Skeletal muscle satellite cell (primary cell): Measurements from ENCODE around the gene PLEKHA7.
"Not testable (repeated sequence)": the region's sequence is repeated elsewhere in the genome, so short reads cannot be mapped to it uniquely, and the experiment has no call there.

Experiments used
- H3K27me3 ChIP-seq: 2 replicates; pipeline ENCODE4 v1.7.0; 2013; ENCODE audit warnings: low read length; ENCODE audit not compliant: control insufficient read depth, insufficient read depth
- H3K36me3 ChIP-seq: 2 replicates; pipeline ENCODE4 v1.7.0; 2013; ENCODE audit warnings: mild to moderate bottlenecking, control low read depth, low read length; ENCODE audit not compliant: insufficient read depth
- H3K4me1 ChIP-seq: 2 replicates; pipeline ENCODE4 v1.7.0; 2013; ENCODE audit warnings: low read length; ENCODE audit not compliant: control insufficient read depth, insufficient read depth
- H3K4me2 ChIP-seq: 2 replicates; pipeline ENCODE4 v1.7.0; 2013; ENCODE audit warnings: mild to moderate bottlenecking, low read length
- H3K4me3 ChIP-seq: 2 replicates; pipeline ENCODE4 v1.7.0; 2013; ENCODE audit warnings: low read length
- H3K9ac ChIP-seq: 2 replicates; pipeline ENCODE4 v1.7.0; 2013; ENCODE audit warnings: mild to moderate bottlenecking, low read depth, low read length, moderate library complexity
- H3K9me3 ChIP-seq: replicated peaks from 2 replicates; pipeline ENCODE4 v1.7.0; 2013; ENCODE audit warnings: mild to moderate bottlenecking, control low read depth, low read length

PLEKHA7 gene

DNA sequence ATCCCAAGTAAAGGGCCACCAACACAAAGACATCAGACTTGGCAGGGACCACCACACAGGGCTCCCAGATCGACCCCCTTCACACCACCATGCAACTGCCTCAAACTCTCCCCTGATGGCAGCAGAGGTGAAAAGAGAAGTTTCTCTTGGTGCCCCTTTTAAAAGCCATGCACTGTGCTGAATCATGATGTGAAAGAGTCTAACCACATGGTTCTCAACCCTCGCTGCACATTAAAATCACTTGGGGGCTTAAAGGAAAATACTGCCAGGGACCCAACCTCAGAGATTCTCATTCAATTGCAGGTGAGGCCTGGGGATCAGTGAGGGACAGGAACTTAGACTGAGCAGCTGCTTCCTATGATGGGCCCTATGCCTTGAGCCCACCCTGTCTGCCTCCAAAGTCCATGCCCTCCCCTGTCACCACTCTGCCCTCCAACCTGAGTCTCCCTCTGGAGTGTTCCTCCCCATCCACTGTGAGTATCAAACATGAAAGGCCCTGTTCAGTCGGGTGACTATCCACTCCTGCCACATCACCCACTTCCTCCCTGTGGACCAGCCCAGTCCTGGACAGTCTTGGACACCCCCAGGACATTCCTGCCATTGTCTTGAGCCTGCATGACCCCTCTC, 40.8 kb downstream of the PLEKHA7 start:
- H3K9ac ChIP-seq, result no peak overlapping the region
- H3K4me2 ChIP-seq, result no peak overlapping the region
- no peaks in the 10 kb centered on the region for H3K27me3 ChIP-seq
- H3K4me1 ChIP-seq, result no peaks in the 10 kb centered on the region
- H3K4me3 ChIP-seq, result no peak overlapping the region
- H3K9me3 ChIP-seq, result no peaks in the 10 kb centered on the region
- H3K36me3 ChIP-seq, result no peaks in the 10 kb centered on the region

- Histone ChIP-seq H3K9me3 (no peaks in the 10 kb centered on the region), H3K9ac (no peak overlapping the region), H3K36me3 (no peaks in the 10 kb centered on the region), H3K4me2 (no peak overlapping the region), H3K27me3 (no peaks in the 10 kb centered on the region), H3K4me3 (no peak overlapping the region), H3K4me1 (no peaks in the 10 kb centered on the region)
Observed at GRCh38 chr11:16969010-16969999, 44.9 kb downstream of the PLEKHA7 start.

GRCh38 chr11:16968196-16968595, 46.0 kb downstream of the PLEKHA7 start:
- Histone ChIP-seq H3K27me3 (no peaks in the 10 kb centered on the region), H3K9ac (no peak overlapping the region), H3K4me2 (no peak overlapping the region), H3K9me3 (no peaks in the 10 kb centered on the region), H3K36me3 (no peaks in the 10 kb centered on the region), H3K4me1 (no peaks in the 10 kb centered on the region), H3K4me3 (no peak overlapping the region)

GRCh38 chr11:16966930-16967671, 47.1 kb downstream of the PLEKHA7 start:
- Histone ChIP-seq H3K4me1 (no peaks in the 10 kb centered on the region), H3K4me3 (no peak overlapping the region), H3K9me3 (no peaks in the 10 kb centered on the region), H3K27me3 (no peaks in the 10 kb centered on the region), H3K4me2 (no peak overlapping the region), H3K36me3 (no peaks in the 10 kb centered on the region), H3K9ac (no peak overlapping the region)

GRCh38 chr11:16964501-16964900, 49.7 kb downstream of the PLEKHA7 start:
- H3K27me3 ChIP-seq, result no peaks in the 10 kb centered on the region
- H3K36me3 ChIP-seq, result no peaks in the 10 kb centered on the region
- no peak overlapping the region for H3K9ac ChIP-seq
- H3K9me3 ChIP-seq, result no peaks in the 10 kb centered on the region
- no peak overlapping the region for H3K4me2 ChIP-seq
- no peaks in the 10 kb centered on the region for H3K4me1 ChIP-seq
- no peak overlapping the region for H3K4me3 ChIP-seq

DNA sequence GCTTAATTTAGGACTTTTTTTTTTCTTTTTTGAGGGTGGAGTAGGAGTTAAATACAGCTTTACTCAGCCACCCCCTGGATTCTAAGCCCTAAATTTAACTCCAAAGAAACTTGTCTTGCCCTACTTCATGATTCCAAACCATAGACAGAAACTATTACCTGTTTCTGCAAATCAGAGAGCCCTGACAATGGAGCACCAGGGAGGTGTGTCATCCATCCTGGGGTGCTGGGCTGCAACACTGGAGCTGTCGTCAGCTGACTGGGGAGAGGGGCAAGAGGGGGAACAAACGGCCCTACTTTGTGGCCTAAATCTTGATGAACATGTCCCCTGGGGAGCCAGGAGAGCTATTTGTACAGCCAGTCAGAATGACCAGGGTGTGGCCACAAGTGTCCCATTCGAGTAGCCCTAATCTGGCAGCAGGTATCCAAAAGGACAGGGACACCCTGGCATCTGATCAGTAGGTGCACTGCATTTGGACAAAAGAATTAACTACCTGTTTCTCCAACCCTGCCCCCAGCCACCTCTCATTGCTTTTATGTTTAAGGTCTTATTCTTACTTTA, 50.8 kb downstream of the PLEKHA7 start:
- H3K27me3 ChIP-seq, result no peaks in the 10 kb centered on the region
- no peaks in the 10 kb centered on the region for H3K36me3 ChIP-seq
- no peak overlapping the region for H3K9ac ChIP-seq
- no peak overlapping the region for H3K4me3 ChIP-seq
- H3K4me1 ChIP-seq, result no peaks in the 10 kb centered on the region
- H3K4me2 ChIP-seq, result no peak overlapping the region
- H3K9me3 ChIP-seq, result no peaks in the 10 kb centered on the region

DNA sequence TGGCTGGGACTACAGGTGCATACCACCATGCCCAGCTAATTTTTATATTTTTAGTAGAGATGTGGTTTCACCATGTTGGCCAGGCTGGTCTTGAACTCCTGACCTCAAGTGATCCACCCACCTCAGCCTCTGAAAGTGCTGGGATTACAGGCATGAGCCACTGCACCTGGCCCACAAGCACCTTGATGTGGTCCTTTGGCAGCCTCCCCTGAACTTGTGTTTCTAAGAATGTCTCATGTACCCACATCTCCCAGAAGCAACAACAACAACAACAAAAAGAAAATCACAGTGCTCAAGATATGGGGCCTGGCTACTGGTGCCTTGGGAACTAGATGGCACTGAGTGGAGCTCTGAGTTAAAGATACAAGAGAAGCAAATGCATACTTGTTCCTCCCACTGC, 51.6 kb downstream of the PLEKHA7 start:
- H3K9ac ChIP-seq, H3K27me3 ChIP-seq, H3K4me3 ChIP-seq, H3K4me2 ChIP-seq, H3K4me1 ChIP-seq, H3K36me3 ChIP-seq, H3K9me3 ChIP-seq: not testable (repeated sequence)

- Histone ChIP-seq H3K9me3 (no peaks in the 10 kb centered on the region), H3K36me3 (no peaks in the 10 kb centered on the region), H3K4me3 (no peak overlapping the region), H3K4me2 (no peak overlapping the region), H3K4me1 (no peaks in the 10 kb centered on the region), H3K9ac (no peak overlapping the region), H3K27me3 (no peaks in the 10 kb centered on the region)
Observed at GRCh38 chr11:16962146-16962545, 52.1 kb downstream of the PLEKHA7 start.

- H3K9me3 ChIP-seq, result no peaks in the 10 kb centered on the region
- no peaks in the 10 kb centered on the region for H3K36me3 ChIP-seq
- no peaks in the 10 kb centered on the region for H3K4me1 ChIP-seq
- no peaks in the 10 kb centered on the region for H3K27me3 ChIP-seq
- H3K4me3 ChIP-seq, result no peak overlapping the region
- H3K4me2 ChIP-seq, result no peak overlapping the region
- no peak overlapping the region for H3K9ac ChIP-seq
Observed at GRCh38 chr11:16960250-16960649, 54.0 kb downstream of the PLEKHA7 start.

GRCh38 chr11:16959602-16960001, 54.6 kb downstream of the PLEKHA7 start:
- H3K36me3 ChIP-seq, result no peaks in the 10 kb centered on the region
- H3K27me3 ChIP-seq, result no peaks in the 10 kb centered on the region
- H3K9me3 ChIP-seq, result no peaks in the 10 kb centered on the region
- H3K4me1 ChIP-seq, result no peaks in the 10 kb centered on the region
- no peak overlapping the region for H3K4me2 ChIP-seq
- no peak overlapping the region for H3K9ac ChIP-seq
- no peak overlapping the region for H3K4me3 ChIP-seq

DNA sequence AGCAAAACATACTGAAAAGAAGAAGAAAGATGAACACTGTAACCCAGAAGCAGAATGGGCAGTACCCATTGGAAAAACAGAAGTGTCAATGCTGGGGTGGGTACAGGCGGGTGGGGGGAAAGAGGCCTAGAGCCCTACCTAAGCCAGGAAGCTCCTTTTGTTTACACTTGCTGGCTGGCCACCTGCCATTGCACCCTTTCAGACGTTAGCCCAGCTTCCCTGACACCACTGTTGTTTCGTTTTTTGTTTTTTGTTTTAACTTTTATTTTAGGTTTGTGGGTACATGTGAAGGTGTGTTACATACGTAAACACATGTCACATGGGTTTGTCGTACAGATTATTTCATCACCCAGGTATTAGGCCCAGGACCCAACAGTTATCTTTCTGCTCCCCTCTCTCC, 55.4 kb downstream of the PLEKHA7 start:
- H3K36me3 ChIP-seq, result no peaks in the 10 kb centered on the region
- H3K9me3 ChIP-seq, result no peaks in the 10 kb centered on the region
- no peaks in the 10 kb centered on the region for H3K27me3 ChIP-seq
- no peak overlapping the region for H3K4me2 ChIP-seq
- no peak overlapping the region for H3K4me3 ChIP-seq
- H3K4me1 ChIP-seq, result no peaks in the 10 kb centered on the region
- no peak overlapping the region for H3K9ac ChIP-seq
